ENCODE results near the gene GBP6.

DNA sequence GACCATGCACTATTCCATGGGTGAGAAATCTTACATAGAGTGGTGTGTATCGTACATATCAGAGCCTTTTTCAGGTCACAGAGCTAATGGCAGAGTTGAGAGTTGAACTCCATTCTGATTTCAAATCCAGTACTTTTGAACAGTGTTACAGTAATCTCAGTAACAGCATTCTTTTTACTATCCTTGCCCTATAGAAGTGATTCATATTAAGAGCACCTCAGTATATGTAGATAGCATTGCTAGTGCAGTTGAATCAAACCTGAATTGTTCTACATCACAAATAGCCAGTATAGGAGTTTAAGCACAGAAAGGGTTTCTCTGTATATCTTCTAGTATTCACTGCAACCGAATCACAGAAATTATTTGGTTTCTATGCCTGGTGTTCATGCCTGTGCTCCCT lies 11.4 kb upstream of the GBP6 start:
- TF ChIP-seq, protein P1, sequence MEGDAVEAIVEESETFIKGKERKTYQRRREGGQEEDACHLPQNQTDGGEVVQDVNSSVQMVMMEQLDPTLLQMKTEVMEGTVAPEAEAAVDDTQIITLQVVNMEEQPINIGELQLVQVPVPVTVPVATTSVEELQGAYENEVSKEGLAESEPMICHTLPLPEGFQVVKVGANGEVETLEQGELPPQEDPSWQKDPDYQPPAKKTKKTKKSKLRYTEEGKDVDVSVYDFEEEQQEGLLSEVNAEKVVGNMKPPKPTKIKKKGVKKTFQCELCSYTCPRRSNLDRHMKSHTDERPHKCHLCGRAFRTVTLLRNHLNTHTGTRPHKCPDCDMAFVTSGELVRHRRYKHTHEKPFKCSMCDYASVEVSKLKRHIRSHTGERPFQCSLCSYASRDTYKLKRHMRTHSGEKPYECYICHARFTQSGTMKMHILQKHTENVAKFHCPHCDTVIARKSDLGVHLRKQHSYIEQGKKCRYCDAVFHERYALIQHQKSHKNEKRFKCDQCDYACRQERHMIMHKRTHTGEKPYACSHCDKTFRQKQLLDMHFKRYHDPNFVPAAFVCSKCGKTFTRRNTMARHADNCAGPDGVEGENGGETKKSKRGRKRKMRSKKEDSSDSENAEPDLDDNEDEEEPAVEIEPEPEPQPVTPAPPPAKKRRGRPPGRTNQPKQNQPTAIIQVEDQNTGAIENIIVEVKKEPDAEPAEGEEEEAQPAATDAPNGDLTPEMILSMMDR (IDR thresholded peaks at IDR 0.05; ENCODE audit: low read depth, low read length, missing input control), result no peak
- TF ChIP-seq GABPA (IDR thresholded peaks at IDR 0.05 in 1 of 2, conservative IDR thresholded peaks at IDR 0.05 in 1 of 2) (no peak), FOXA1 (IDR thresholded peaks at IDR 0.05) (no peak), TAF1 (conservative IDR thresholded peaks at IDR 0.05) (no peak), EGR1 (IDR thresholded peaks at IDR 0.05; ENCODE audit: low read depth in 2 of 2) (no peak), RXRA (IDR thresholded peaks at IDR 0.05) (no peak), RAD21 (IDR thresholded peaks at IDR 0.05) (no peak), ATF3 (IDR thresholded peaks at IDR 0.05) (no peak), ZBTB33 (IDR thresholded peaks at IDR 0.05) (no peak), YY1 (IDR thresholded peaks at IDR 0.05) (no peak), JUND (IDR thresholded peaks at IDR 0.05) (no peak)
- TF ChIP-seq, protein P2, sequence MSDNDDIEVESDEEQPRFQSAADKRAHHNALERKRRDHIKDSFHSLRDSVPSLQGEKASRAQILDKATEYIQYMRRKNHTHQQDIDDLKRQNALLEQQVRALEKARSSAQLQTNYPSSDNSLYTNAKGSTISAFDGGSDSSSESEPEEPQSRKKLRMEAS (IDR thresholded peaks at IDR 0.05), result no peak
- TF ChIP-seq, protein P3, sequence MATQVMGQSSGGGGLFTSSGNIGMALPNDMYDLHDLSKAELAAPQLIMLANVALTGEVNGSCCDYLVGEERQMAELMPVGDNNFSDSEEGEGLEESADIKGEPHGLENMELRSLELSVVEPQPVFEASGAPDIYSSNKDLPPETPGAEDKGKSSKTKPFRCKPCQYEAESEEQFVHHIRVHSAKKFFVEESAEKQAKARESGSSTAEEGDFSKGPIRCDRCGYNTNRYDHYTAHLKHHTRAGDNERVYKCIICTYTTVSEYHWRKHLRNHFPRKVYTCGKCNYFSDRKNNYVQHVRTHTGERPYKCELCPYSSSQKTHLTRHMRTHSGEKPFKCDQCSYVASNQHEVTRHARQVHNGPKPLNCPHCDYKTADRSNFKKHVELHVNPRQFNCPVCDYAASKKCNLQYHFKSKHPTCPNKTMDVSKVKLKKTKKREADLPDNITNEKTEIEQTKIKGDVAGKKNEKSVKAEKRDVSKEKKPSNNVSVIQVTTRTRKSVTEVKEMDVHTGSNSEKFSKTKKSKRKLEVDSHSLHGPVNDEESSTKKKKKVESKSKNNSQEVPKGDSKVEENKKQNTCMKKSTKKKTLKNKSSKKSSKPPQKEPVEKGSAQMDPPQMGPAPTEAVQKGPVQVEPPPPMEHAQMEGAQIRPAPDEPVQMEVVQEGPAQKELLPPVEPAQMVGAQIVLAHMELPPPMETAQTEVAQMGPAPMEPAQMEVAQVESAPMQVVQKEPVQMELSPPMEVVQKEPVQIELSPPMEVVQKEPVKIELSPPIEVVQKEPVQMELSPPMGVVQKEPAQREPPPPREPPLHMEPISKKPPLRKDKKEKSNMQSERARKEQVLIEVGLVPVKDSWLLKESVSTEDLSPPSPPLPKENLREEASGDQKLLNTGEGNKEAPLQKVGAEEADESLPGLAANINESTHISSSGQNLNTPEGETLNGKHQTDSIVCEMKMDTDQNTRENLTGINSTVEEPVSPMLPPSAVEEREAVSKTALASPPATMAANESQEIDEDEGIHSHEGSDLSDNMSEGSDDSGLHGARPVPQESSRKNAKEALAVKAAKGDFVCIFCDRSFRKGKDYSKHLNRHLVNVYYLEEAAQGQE (IDR thresholded peaks at IDR 0.05), result no peak

Measured in liver (tissue), 3 donors.